Fibroblast of the aortic adventitia (primary cell): ENCODE data around the gene TAF11L2. TPM values are rescaled to one million over a fixed set of nuclear protein-coding genes. Genes with fewer than 3 reads are reported as not detected.
"Not testable (repeated sequence)": the region's sequence is repeated elsewhere in the genome, so short reads cannot be mapped to it uniquely, and the experiment has no call there.

Source experiments
- DNase-seq: peaks from one replicate; pipeline ENCODE4 v3.0.0-alpha.2; 2010; ENCODE audit warnings: low read depth
- H3K4me3 ChIP-seq: 2 replicates; pipeline ENCODE4 v1.5.1; 2011; ENCODE audit warnings: low read depth, mild to moderate bottlenecking, control low read depth, low read length, moderate library complexity
- small RNA-seq: library from RNA; depleted of rRNA; stranded (forward); fragments of <200 nt; gene quantifications from one replicate; pipeline ENCODE3, GENCODE V24; 2012
- total RNA-seq: library from RNA; depleted of rRNA; stranded (reverse); fragments of >200 nt; gene quantifications from 2 replicates; pipeline ENCODE4 v1.2.3, GENCODE V29; 2012; ENCODE audit warnings: low replicate concordance
- TF ChIP-seq, protein P1 (sequence below): IDR thresholded peaks from 2 replicates; pipeline ENCODE4 v1.5.1; 2011; ENCODE audit warnings: mild to moderate bottlenecking, low read length, control low read depth, inconsistent platforms; ENCODE audit not compliant: insufficient read depth

Gene TAF11L2
- total RNA-seq, 1 donor, result not detected

DNA sequence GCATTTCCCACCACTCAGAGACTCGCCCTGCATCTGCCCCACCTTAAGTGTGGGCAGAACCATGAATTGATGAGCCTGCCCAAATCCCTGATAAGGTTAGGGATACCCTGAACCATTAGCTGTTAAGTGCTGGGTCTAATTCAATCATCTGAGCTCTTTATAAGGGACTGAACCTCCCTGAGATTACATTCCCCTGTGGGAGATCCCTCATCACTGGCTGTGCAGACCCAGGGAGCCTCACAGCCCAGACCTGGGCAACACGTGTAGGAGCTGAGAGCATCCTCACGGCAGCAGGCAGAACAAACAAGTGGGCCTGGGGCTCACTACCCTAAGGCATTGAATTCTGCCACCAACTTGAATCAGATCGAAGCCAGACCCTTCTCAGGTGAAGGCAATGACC is 585 bp upstream of the TAF11L2 start:
- no peak overlapping the region for H3K4me3 ChIP-seq
- TF ChIP-seq, protein P1, sequence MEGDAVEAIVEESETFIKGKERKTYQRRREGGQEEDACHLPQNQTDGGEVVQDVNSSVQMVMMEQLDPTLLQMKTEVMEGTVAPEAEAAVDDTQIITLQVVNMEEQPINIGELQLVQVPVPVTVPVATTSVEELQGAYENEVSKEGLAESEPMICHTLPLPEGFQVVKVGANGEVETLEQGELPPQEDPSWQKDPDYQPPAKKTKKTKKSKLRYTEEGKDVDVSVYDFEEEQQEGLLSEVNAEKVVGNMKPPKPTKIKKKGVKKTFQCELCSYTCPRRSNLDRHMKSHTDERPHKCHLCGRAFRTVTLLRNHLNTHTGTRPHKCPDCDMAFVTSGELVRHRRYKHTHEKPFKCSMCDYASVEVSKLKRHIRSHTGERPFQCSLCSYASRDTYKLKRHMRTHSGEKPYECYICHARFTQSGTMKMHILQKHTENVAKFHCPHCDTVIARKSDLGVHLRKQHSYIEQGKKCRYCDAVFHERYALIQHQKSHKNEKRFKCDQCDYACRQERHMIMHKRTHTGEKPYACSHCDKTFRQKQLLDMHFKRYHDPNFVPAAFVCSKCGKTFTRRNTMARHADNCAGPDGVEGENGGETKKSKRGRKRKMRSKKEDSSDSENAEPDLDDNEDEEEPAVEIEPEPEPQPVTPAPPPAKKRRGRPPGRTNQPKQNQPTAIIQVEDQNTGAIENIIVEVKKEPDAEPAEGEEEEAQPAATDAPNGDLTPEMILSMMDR, result no peak
- no peak for DNase-seq

DNA sequence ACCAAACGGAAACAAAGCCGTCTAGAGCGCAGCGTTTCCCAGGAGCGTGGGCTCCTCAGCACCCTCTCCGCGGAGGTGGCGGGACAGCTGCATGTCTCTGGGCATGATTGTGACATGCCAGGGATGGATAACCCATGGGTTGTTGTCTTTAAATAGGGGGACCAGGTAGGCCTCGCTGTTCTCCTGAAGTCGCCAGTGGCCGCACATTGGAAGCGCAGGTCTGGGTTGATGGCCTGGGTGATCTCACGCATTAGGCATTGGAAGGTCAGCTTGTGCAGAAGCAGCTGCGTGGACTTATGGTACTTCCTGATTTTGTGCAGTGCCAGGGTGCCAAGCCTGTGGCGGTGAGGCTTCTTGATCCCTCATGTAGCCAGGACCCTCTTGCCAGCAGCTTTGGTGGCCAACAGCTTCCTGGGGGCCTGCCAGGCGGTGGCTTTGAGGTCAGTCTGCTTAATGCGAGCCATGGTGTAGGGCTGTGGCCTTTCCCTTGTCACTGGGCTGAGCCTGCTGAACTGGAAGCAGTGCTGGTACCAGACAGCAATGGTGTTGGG is 13.8 kb downstream of the TAF11L2 start:
- H3K4me3 ChIP-seq, result no peak overlapping the region
- no peak for DNase-seq
- TF ChIP-seq, protein P1, result no peak

DNA sequence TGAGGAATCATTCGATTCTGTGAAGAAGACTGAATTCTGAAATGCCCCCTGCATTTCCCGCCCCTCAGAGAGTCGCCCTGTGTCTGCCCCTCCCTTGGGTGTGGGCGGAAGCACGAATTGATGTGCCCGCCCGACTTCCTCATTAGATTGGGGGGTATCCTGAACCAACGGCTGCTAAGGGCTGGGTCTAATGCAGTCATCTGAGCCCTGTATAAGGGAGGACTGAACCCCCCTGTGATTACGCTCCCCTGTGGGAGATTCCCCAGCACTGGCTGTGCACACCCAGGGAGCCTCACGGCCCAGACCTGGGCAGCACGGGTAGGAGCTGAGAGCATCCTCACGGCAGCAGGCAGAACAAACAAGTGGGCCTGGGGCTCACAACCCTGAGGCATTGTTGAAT is 19.5 kb downstream of the TAF11L2 start:
- H3K4me3 ChIP-seq, DNase-seq: not testable (repeated sequence)

DNA sequence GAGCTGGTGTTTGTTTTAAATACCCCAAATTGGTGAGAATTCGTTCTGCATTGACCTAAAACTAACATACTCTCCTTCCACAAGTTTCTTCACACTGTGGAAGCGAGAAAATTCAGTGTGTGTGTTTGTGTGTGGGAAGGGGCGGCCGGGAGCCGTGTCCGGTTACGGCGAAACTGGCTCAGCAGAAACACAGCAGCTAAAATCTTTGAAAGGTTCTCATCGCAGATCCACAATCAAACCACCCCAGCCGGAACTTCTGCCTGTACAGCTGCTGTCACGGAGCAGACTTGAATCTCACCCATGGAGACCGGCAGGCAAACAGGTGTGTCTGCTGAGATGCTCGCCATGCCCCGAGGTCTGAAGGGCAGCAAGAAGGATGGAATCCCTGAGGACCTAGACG is 20.0 kb downstream of the TAF11L2 start, which contains the start of gene TAF11L3:
Gene TAF11L3 (plus strand): TSS at position 301 of the 400 bp plus-strand sequence.
- H3K4me3 ChIP-seq, DNase-seq: not testable (repeated sequence)

DNA sequence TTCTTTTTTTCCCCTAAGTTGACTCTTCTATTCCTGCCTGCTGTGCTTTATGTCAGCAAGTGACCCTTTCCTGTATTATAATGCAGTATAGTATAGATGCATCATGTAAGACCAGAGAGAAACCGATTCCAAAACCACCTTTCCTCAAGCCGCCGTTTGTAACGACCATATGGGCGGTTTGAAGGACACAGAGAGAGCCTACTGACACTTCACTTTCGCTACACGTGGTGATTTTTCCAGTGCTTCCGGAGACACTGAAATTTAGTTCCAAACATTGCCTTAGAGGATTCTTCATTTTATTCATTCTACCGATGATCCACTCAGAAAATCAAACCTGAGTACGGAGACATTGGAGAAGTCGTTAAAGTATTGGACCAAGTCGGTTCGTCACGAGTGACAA is 21.5 kb downstream of the TAF11L2 start:
- not testable (repeated sequence) for DNase-seq, H3K4me3 ChIP-seq

DNA sequence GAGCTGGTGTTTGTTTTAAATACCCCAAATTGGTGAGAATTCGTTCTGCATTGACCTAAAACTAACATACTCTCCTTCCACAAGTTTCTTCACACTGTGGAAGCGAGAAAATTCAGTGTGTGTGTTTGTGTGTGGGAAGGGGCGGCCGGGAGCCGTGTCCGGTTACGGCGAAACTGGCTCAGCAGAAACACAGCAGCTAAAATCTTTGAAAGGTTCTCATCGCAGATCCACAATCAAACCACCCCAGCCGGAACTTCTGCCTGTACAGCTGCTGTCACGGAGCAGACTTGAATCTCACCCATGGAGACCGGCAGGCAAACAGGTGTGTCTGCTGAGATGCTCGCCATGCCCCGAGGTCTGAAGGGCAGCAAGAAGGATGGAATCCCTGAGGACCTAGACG is 23.5 kb downstream of the TAF11L2 start, which contains the start of gene TAF11L4:
Gene TAF11L4 (plus strand): TSS at position 301 of the 400 bp plus-strand sequence.
- DNase-seq, H3K4me3 ChIP-seq: not testable (repeated sequence)

DNA sequence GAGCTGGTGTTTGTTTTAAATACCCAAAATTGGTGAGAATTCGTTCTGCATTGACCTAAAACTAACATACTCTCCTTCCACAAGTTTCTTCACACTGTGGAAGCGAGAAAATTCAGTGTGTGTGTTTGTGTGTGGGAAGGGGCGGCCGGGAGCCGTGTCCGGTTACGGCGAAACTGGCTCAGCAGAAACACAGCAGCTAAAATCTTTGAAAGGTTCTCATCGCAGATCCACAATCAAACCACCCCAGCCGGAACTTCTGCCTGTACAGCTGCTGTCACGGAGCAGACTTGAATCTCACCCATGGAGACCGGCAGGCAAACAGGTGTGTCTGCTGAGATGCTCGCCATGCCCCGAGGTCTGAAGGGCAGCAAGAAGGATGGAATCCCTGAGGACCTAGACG is 26.9 kb downstream of the TAF11L2 start, which contains the start of gene TAF11L5:
Gene TAF11L5 (plus strand): TSS at position 301 of the 400 bp plus-strand sequence.
- H3K4me3 ChIP-seq, DNase-seq: not testable (repeated sequence)

DNA sequence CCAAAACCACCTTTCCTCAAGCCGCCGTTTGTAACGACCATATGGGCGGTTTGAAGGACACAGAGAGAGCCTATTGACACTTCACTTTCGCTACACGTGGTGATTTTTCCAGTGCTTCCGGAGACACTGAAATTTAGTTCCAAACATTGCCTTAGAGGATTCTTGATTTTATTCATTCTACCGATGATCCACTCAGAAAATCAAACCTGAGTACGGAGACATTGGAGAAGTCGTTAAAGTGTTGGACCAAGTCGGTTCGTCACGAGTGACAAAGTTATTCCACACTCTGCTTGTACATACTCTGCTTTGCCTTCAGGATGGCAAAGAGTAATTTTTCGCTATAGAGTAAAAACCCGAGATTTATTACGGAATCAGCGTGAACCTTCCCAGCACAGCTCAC is 28.5 kb downstream of the TAF11L2 start:
- DNase-seq, result peak; percentile 10
- H3K4me3 ChIP-seq, result not testable (repeated sequence)

DNA sequence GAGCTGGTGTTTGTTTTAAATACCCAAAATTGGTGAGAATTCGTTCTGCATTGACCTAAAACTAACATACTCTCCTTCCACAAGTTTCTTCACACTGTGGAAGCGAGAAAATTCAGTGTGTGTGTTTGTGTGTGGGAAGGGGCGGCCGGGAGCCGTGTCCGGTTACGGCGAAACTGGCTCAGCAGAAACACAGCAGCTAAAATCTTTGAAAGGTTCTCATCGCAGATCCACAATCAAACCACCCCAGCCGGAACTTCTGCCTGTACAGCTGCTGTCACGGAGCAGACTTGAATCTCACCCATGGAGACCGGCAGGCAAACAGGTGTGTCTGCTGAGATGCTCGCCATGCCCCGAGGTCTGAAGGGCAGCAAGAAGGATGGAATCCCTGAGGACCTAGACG is 30.3 kb downstream of the TAF11L2 start, which contains the start of gene TAF11L6:
Gene TAF11L6 (plus strand): TSS at position 301 of the 400 bp plus-strand sequence.
- DNase-seq, H3K4me3 ChIP-seq: not testable (repeated sequence)

Small RNA genes within 50 kb of the gene (small RNA-seq; reads per million reads assigned to genes)
- gene AC106774.3, result not detected

Other genes starting within 250 kb of the TAF11L2 start
- gene TAF11L3, start 20.1 kb downstream of the TAF11L2 start, total RNA-seq, result not detected in 2 replicates
- gene TAF11L4, start 23.6 kb downstream of the TAF11L2 start, total RNA-seq, result not detected in 2 replicates
- gene TAF11L5, start 27.0 kb downstream of the TAF11L2 start, total RNA-seq, result not detected in 2 replicates
- not detected in 2 replicates for gene TAF11L6, start 30.4 kb downstream of the TAF11L2 start, total RNA-seq
- not detected in 2 replicates for gene TAF11L7, start 87.5 kb downstream of the TAF11L2 start, total RNA-seq
- gene TAF11L8, start 92.7 kb downstream of the TAF11L2 start, total RNA-seq, result not detected in 2 replicates
- not detected in 2 replicates for gene TAF11L9, start 96.2 kb downstream of the TAF11L2 start, total RNA-seq
- not detected in 2 replicates for gene TAF11L10, start 99.6 kb downstream of the TAF11L2 start, total RNA-seq
- not detected in 2 replicates for gene TAF11L11, start 106.0 kb downstream of the TAF11L2 start, total RNA-seq
- not detected in 2 replicates for gene TAF11L12, start 112.2 kb downstream of the TAF11L2 start, total RNA-seq
- not detected in 2 replicates for gene TAF11L13, start 133.9 kb downstream of the TAF11L2 start, total RNA-seq
- gene TAF11L14, start 136.2 kb downstream of the TAF11L2 start, total RNA-seq, result not detected in 2 replicates